Sigmoid colon (tissue), 4 donors: ENCODE measurements around the gene ATXN7L3.
"Not testable (repeated sequence)": the region's sequence is repeated elsewhere in the genome, so short reads cannot be mapped to it uniquely, and the experiment has no call there.

Source experiments
- CTCF ChIP-seq, 4 experiments: fragments of 450-650 bp in 3 of 4; fragments of 200-600 bp in 1 of 4; IDR thresholded peaks; one replicate each; pipeline ENCODE4 v1.5.1; 2016 to 2019; ENCODE audit warnings: antibody characterized with exemption in 4 of 4, mild to moderate bottlenecking in 3 of 4, moderate library complexity in 2 of 4
- EP300 ChIP-seq, 4 donors: sonication (generic); formaldehyde crosslinking; IDR thresholded peaks; one replicate each; pipeline ENCODE4 v1.6.1; 2017; ENCODE audit warnings: antibody characterized with exemption in 4 of 4
- POLR2A ChIP-seq, 2 donors: fragments of 450-650 bp; IDR thresholded peaks; one replicate each; pipeline ENCODE4 v1.6.1; 2016; ENCODE audit warnings: antibody characterized with exemption in 2 of 2, mild to moderate bottlenecking in 2 of 2, moderate library complexity in 2 of 2
- POLR2AphosphoS5 ChIP-seq, 4 donors: sonication (generic); formaldehyde crosslinking; IDR thresholded peaks; one replicate each; pipeline ENCODE4 v1.6.1; 2017; ENCODE audit warnings: antibody characterized with exemption in 4 of 4

DNA sequence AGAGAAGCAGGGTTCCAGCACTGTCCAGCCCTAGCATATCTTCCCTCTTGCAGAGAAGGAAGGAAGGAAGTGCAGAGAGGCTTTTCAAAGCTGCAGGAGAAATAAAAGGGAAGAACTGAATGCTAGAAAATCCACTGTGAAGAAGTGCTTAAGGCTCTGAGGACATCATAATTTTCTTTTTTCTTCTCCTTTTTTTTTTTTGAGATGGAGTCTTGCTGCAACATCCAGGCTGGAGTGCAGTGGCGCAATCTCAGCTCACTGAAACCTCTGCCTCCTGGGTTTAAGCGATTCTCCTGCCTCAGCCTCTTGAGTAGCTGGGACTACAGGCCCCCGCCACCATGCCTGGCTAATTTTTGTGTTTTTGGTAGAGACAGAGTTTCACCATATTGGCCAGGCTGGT lies 50.6 kb downstream of the ATXN7L3 start:
- not testable (repeated sequence) for TF ChIP-seq POLR2A, CTCF, POLR2AphosphoS5, EP300 (IDR thresholded peaks at IDR 0.05)
